ENCODE measurements around the gene PSMC3IP. TPM values are rescaled to one million over a fixed set of nuclear protein-coding genes. Genes with fewer than 3 reads are reported as not detected.

PSMC3IP gene
- polyA plus RNA-seq, 3 donors: 1.2 TPM; not detected in 2

- H3K9me3 Mint-ChIP-seq: peaks cover 0 to 2% (median 0%) of the 10 kb centered on the region in 7 donors
- intact Hi-C loops (cut with micrococcal nuclease): no loop called here
- Histone ChIP-seq H3K27me3 (ENCODE audit: control insufficient read depth in 2 of 2, insufficient read depth in 2 of 2, low read length in 2 of 2) (no peaks in the 10 kb centered on the region), H3K9me3 (replicated peaks in 1 of 2; ENCODE audit: control insufficient read depth in 1 of 2, insufficient read depth in 1 of 2, low read length in 2 of 2) (no peaks in the 10 kb centered on the region), H3K79me2 (ENCODE audit: insufficient read depth, low read length) (peaks cover under 1% of the 10 kb centered on the region), H2AFZ (ENCODE audit: insufficient read depth, low read depth, low read length, poor library complexity, severe bottlenecking) (no peak overlapping the region), H3K4me1 (ENCODE audit: control insufficient read depth in 1 of 2, insufficient read depth in 2 of 2, low read length in 2 of 2) (no peaks in the 10 kb centered on the region), H3K4me2 (replicated peaks; ENCODE audit: extremely low read depth, low read length, poor library complexity, severe bottlenecking) (no peak overlapping the region), H3K27ac (ENCODE audit: low read depth in 1 of 2, low read length in 2 of 2) (no peak overlapping the region), H3K9ac (ENCODE audit: insufficient read depth, low read length, poor library complexity, severe bottlenecking) (no peak overlapping the region), H3K36me3 (replicated peaks in 1 of 2; ENCODE audit: control insufficient read depth in 1 of 2, insufficient read depth in 2 of 2, low read length in 2 of 2) (peaks cover 62 to 83% of the 10 kb centered on the region in 2 donors), H4K20me1 (ENCODE audit: insufficient read depth, low read length) (peaks cover 44% of the 10 kb centered on the region), H3K4me3 (replicated peaks in 1 of 3; ENCODE audit: low read depth in 2 of 3, low read length in 3 of 3) (no peak overlapping the region)
- peaks cover 6% of the 10 kb centered on the region for H3K4me1 Mint-ChIP-seq
- no peak overlapping the region for H3K4me3 Mint-ChIP-seq
- no peak for TF ChIP-seq CTCF (IDR thresholded peaks at IDR 0.05)
- H3K36me3 Mint-ChIP-seq: peaks cover 60 to 80% of the 10 kb centered on the region in 2 donors
- peaks cover 0 to 3% (median 0%) of the 10 kb centered on the region in 3 donors for H3K27me3 Mint-ChIP-seq (ENCODE audit: low read depth in 3 of 3)
- H3K27ac Mint-ChIP-seq: peak overlapping the region in 1 of 7 donors; percentile 45
- 96% methylated on average over 8 of the region's 9 CpGs for WGBS (ENCODE audit: insufficient coverage)
- DNase-seq: no peak
These were observed 13.9 kb upstream of the PSMC3IP start for GRCh38 chr17:42591411-42591810.

GRCh38 chr17:42590886-42591285, 13.4 kb upstream of the PSMC3IP start:
- no peaks in the 10 kb centered on the region for H3K79me2 ChIP-seq (ENCODE audit: insufficient read depth, low read length)
- no peak for TF ChIP-seq CTCF (IDR thresholded peaks at IDR 0.05)
- peak overlapping the region in 1 of 7 donors; percentile 45 for H3K27ac Mint-ChIP-seq
- intact Hi-C loops (cut with micrococcal nuclease): no loop called here
- H3K36me3 Mint-ChIP-seq: peaks cover 63 to 83% of the 10 kb centered on the region in 2 donors
- WGBS (ENCODE audit: insufficient coverage): 100% methylated on average over 2 of the region's 2 CpGs
- H3K4me3 ChIP-seq (replicated peaks in 1 of 3; ENCODE audit: low read depth in 2 of 3, low read length in 3 of 3): no peak overlapping the region
- H3K27me3 ChIP-seq (ENCODE audit: control insufficient read depth in 2 of 2, insufficient read depth in 2 of 2, low read length in 2 of 2): no peaks in the 10 kb centered on the region
- H3K4me2 ChIP-seq (replicated peaks; ENCODE audit: extremely low read depth, low read length, poor library complexity, severe bottlenecking): no peak overlapping the region
- no peak overlapping the region for H3K27ac ChIP-seq (ENCODE audit: low read depth in 1 of 2, low read length in 2 of 2)
- peaks cover 2 to 3% of the 10 kb centered on the region in 2 donors for H3K4me1 ChIP-seq (ENCODE audit: control insufficient read depth in 1 of 2, insufficient read depth in 2 of 2, low read length in 2 of 2)
- no peaks in the 10 kb centered on the region for H3K9me3 ChIP-seq (replicated peaks in 1 of 2; ENCODE audit: control insufficient read depth in 1 of 2, insufficient read depth in 1 of 2, low read length in 2 of 2)
- peaks cover 0 to 3% (median 0%) of the 10 kb centered on the region in 3 donors for H3K27me3 Mint-ChIP-seq (ENCODE audit: low read depth in 3 of 3)
- H2AFZ ChIP-seq (ENCODE audit: insufficient read depth, low read depth, low read length, poor library complexity, severe bottlenecking): no peak overlapping the region
- DNase-seq: no peak
- H3K9me3 Mint-ChIP-seq: peaks cover 0 to 2% (median 0%) of the 10 kb centered on the region in 7 donors
- peaks cover 41% of the 10 kb centered on the region for H4K20me1 ChIP-seq (ENCODE audit: insufficient read depth, low read length)
- peaks cover 11% of the 10 kb centered on the region for H3K4me1 Mint-ChIP-seq
- H3K4me3 Mint-ChIP-seq: no peak overlapping the region
- H3K36me3 ChIP-seq (replicated peaks in 1 of 2; ENCODE audit: control insufficient read depth in 1 of 2, insufficient read depth in 2 of 2, low read length in 2 of 2): peaks cover 64 to 87% of the 10 kb centered on the region in 2 donors
- H3K9ac ChIP-seq (ENCODE audit: insufficient read depth, low read length, poor library complexity, severe bottlenecking): no peak overlapping the region

Measured in CD14-positive monocyte (primary cell).